ENCODE results near the gene COL24A1. TPM values are rescaled to one million over a fixed set of nuclear protein-coding genes. Genes with fewer than 3 reads are reported as not detected.
"Not testable (repeated sequence)": the region's sequence is repeated elsewhere in the genome, so short reads cannot be mapped to it uniquely, and the experiment has no call there.

Gene COL24A1
- total RNA-seq, 1 experiment from 2014 or later: 1.1 TPM

GRCh38 chr1:85864727-85865126 lies 291.8 kb downstream of the COL24A1 start:
- no peak for DNase-seq (ENCODE audit: low spot score)
- Mint-ChIP-seq H3K27ac (no peak overlapping the region), H3K9me3 (0 out of 2 replicates have a peak, but pooled peaks cover 3% of the 10 kb centered on the region), H3K4me1 (no peaks in the 10 kb centered on the region), H3K36me3 (no peaks in the 10 kb centered on the region), H3K27me3 (ENCODE audit: low read depth) (no peaks in the 10 kb centered on the region), H3K4me3 (no peak overlapping the region)
- CTCF ChIA-PET: no interaction called here
- no peak for ATAC-seq
- TF ChIP-seq SMAD3 (CRISPR knock-in tag; IDR thresholded peaks at IDR 0.05; ENCODE audit: borderline replicate concordance) (no peak), NFYB (CRISPR knock-in tag; conservative IDR thresholded peaks at IDR 0.05; ENCODE audit: low read depth) (no peak), HMGA2 (CRISPR knock-in tag; IDR thresholded peaks at IDR 0.05) (no peak), GRHL2 (CRISPR knock-in tag; IDR thresholded peaks at IDR 0.05; ENCODE audit: insufficient replicate concordance, severe bottlenecking) (no peak), NR1H2 (CRISPR knock-in tag; IDR thresholded peaks at IDR 0.05) (no peak)
- TF ChIP-seq, protein P1, sequence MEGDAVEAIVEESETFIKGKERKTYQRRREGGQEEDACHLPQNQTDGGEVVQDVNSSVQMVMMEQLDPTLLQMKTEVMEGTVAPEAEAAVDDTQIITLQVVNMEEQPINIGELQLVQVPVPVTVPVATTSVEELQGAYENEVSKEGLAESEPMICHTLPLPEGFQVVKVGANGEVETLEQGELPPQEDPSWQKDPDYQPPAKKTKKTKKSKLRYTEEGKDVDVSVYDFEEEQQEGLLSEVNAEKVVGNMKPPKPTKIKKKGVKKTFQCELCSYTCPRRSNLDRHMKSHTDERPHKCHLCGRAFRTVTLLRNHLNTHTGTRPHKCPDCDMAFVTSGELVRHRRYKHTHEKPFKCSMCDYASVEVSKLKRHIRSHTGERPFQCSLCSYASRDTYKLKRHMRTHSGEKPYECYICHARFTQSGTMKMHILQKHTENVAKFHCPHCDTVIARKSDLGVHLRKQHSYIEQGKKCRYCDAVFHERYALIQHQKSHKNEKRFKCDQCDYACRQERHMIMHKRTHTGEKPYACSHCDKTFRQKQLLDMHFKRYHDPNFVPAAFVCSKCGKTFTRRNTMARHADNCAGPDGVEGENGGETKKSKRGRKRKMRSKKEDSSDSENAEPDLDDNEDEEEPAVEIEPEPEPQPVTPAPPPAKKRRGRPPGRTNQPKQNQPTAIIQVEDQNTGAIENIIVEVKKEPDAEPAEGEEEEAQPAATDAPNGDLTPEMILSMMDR (IDR thresholded peaks at IDR 0.05): no peak
- TF ChIP-seq, protein P2, sequence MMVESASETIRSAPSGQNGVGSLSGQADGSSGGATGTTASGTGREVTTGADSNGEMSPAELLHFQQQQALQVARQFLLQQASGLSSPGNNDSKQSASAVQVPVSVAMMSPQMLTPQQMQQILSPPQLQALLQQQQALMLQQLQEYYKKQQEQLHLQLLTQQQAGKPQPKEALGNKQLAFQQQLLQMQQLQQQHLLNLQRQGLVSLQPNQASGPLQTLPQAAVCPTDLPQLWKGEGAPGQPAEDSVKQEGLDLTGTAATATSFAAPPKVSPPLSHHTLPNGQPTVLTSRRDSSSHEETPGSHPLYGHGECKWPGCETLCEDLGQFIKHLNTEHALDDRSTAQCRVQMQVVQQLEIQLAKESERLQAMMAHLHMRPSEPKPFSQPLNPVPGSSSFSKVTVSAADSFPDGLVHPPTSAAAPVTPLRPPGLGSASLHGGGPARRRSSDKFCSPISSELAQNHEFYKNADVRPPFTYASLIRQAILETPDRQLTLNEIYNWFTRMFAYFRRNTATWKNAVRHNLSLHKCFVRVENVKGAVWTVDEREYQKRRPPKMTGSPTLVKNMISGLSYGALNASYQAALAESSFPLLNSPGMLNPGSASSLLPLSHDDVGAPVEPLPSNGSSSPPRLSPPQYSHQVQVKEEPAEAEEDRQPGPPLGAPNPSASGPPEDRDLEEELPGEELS (CRISPR knock-in tag; IDR thresholded peaks at IDR 0.05): no peak
- TF ChIP-seq, protein P3, sequence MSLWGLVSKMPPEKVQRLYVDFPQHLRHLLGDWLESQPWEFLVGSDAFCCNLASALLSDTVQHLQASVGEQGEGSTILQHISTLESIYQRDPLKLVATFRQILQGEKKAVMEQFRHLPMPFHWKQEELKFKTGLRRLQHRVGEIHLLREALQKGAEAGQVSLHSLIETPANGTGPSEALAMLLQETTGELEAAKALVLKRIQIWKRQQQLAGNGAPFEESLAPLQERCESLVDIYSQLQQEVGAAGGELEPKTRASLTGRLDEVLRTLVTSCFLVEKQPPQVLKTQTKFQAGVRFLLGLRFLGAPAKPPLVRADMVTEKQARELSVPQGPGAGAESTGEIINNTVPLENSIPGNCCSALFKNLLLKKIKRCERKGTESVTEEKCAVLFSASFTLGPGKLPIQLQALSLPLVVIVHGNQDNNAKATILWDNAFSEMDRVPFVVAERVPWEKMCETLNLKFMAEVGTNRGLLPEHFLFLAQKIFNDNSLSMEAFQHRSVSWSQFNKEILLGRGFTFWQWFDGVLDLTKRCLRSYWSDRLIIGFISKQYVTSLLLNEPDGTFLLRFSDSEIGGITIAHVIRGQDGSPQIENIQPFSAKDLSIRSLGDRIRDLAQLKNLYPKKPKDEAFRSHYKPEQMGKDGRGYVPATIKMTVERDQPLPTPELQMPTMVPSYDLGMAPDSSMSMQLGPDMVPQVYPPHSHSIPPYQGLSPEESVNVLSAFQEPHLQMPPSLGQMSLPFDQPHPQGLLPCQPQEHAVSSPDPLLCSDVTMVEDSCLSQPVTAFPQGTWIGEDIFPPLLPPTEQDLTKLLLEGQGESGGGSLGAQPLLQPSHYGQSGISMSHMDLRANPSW (CRISPR knock-in tag; conservative IDR thresholded peaks at IDR 0.05; ENCODE audit: low read depth): no peak
- POLR2A ChIA-PET: no interaction called here

- H3K27ac Mint-ChIP-seq; H3K27me3 Mint-ChIP-seq (ENCODE audit: low read depth); ATAC-seq; POLR2A ChIA-PET; H3K4me3 Mint-ChIP-seq; H3K4me1 Mint-ChIP-seq; DNase-seq (ENCODE audit: low spot score); H3K36me3 Mint-ChIP-seq; H3K9me3 Mint-ChIP-seq; CTCF ChIA-PET: not testable (repeated sequence)
These were observed 292.9 kb downstream of the COL24A1 start for GRCh38 chr1:85863639-85864038.

DNA sequence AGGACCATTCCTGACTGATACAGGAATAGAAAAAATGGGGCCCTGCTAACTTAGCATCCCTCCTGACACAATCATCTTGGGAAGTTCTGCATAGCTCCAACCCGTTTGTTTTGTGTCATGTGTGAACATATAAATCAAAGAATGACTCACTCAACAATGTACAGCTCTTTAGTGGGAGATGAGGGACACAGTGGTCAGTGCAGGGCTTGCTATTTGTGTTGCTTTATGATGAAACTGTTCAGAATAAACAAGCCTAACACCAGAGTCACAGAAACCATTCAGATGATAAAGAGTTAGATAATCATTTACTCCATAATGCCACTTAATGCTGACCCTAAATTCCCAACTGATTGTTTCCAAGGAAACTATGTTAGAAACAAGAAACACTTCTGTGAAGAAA lies 294.1 kb downstream of the COL24A1 start:
- no peaks in the 10 kb centered on the region for H3K27me3 Mint-ChIP-seq (ENCODE audit: low read depth)
- no peak overlapping the region for H3K4me3 Mint-ChIP-seq
- TF ChIP-seq JAZF1 (CRISPR knock-in tag; IDR thresholded peaks at IDR 0.05) (no peak), NFATC4 (CRISPR knock-in tag; IDR thresholded peaks at IDR 0.05) (no peak), ZNF317 (CRISPR knock-in tag; IDR thresholded peaks at IDR 0.05; ENCODE audit: borderline replicate concordance, low read depth) (no peak), FOXP1 (CRISPR knock-in tag; IDR thresholded peaks at IDR 0.05; ENCODE audit: borderline replicate concordance) (no peak), GRHL2 (CRISPR knock-in tag; IDR thresholded peaks at IDR 0.05; ENCODE audit: insufficient replicate concordance, severe bottlenecking) (no peak), MYBL2 (CRISPR knock-in tag; IDR thresholded peaks at IDR 0.05) (no peak), TEAD1 (CRISPR knock-in tag; IDR thresholded peaks at IDR 0.05) (no peak), NFE2L1 (CRISPR knock-in tag; IDR thresholded peaks at IDR 0.05) (no peak)
- TF ChIP-seq, protein P4, sequence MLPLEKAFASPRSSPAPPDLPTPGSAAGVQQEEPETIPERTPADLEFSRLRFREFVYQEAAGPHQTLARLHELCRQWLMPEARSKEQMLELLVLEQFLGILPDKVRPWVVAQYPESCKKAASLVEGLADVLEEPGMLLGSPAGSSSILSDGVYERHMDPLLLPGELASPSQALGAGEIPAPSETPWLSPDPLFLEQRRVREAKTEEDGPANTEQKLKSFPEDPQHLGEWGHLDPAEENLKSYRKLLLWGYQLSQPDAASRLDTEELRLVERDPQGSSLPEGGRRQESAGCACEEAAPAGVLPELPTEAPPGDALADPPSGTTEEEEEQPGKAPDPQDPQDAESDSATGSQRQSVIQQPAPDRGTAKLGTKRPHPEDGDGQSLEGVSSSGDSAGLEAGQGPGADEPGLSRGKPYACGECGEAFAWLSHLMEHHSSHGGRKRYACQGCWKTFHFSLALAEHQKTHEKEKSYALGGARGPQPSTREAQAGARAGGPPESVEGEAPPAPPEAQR (CRISPR knock-in tag; IDR thresholded peaks at IDR 0.05): no peak
- no peak for ATAC-seq
- H3K36me3 Mint-ChIP-seq: no peaks in the 10 kb centered on the region
- POLR2A ChIA-PET: no interaction called here
- no peak for DNase-seq (ENCODE audit: low spot score)
- CTCF ChIA-PET: no interaction called here
- H3K27ac Mint-ChIP-seq: no peak overlapping the region
- H3K4me1 Mint-ChIP-seq: no peaks in the 10 kb centered on the region
- H3K9me3 Mint-ChIP-seq: 0 out of 2 replicates have a peak, but pooled peaks cover 3% of the 10 kb centered on the region
